T-helper 1 cell (primary cell): ENCODE measurements around the gene FAM50A.
A peak's percentile ranks its signal among the peaks of the same experiment; 100 is the strongest.

Source experiments
- DNase-seq, 5 donors: peaks; one replicate each; pipeline ENCODE4 v3.0.0-alpha.2; 2012 to 2020

The FAM50A gene

GRCh38 chrX:154466907-154467306 lies 23.0 kb downstream of the FAM50A start:
- no peak for DNase-seq

GRCh38 chrX:154467556-154467955 lies 23.6 kb downstream of the FAM50A start:
- no peak for DNase-seq

- DNase-seq, result no peak
These were observed 24.3 kb downstream of the FAM50A start for GRCh38 chrX:154468217-154468616.

GRCh38 chrX:154469114-154469513 lies 25.2 kb downstream of the FAM50A start:
- DNase-seq, result no peak

- no peak for DNase-seq
These were observed 25.9 kb downstream of the FAM50A start for GRCh38 chrX:154469880-154470279.

- no peak for DNase-seq
These were observed 26.5 kb downstream of the FAM50A start for GRCh38 chrX:154470434-154470833.

GRCh38 chrX:154470914-154471568 lies 27.1 kb downstream of the FAM50A start:
- DNase-seq, result no peak

- no peak for DNase-seq
These were observed 28.1 kb downstream of the FAM50A start for GRCh38 chrX:154471839-154472684.

GRCh38 chrX:154472685-154473632 lies 29.0 kb downstream of the FAM50A start:
- no peak for DNase-seq

- DNase-seq, result no peak
These were observed 29.7 kb downstream of the FAM50A start for GRCh38 chrX:154473683-154474082.

- DNase-seq, result no peak
These were observed 32.9 kb downstream of the FAM50A start for GRCh38 chrX:154476821-154477220.

GRCh38 chrX:154477891-154478477 lies 34.0 kb downstream of the FAM50A start:
- no peak for DNase-seq

GRCh38 chrX:154478728-154479622 lies 35.0 kb downstream of the FAM50A start, which contains the start of gene LAGE3:
Gene LAGE3, minus strand, starts transcription at chrX:154479281. Its CDS starts 366 bp downstream, at chrX:154478915.
- peak; percentile 82 to 92 (median 89) for DNase-seq

- no peak for DNase-seq
These were observed 37.3 kb downstream of the FAM50A start for GRCh38 chrX:154481195-154481594.

- DNase-seq, result no peak
These were observed 38.1 kb downstream of the FAM50A start for GRCh38 chrX:154481911-154482601.

GRCh38 chrX:154482786-154483185 lies 38.8 kb downstream of the FAM50A start:
- no peak for DNase-seq

GRCh38 chrX:154483325-154483724 lies 39.4 kb downstream of the FAM50A start:
- no peak for DNase-seq

GRCh38 chrX:154484255-154485149 lies 40.6 kb downstream of the FAM50A start:
- DNase-seq, result no peak

- DNase-seq, result no peak
These were observed 41.5 kb downstream of the FAM50A start for GRCh38 chrX:154485150-154486051.
